Activated naive CD8-positive, alpha-beta T cell treated with anti-CD3 and anti-CD28 coated beads, Interleukin-2, amount 50 U/mL, for 24 hours (primary cell): ENCODE measurements around the gene RBFOX2.

Experiments used
- ATAC-seq: fragments of 150-1000 bp; cut with Tn5 transposase; one replicate; pipeline ENCODE4 v1.10.0; 2021
- DNase-seq: peaks from one replicate; pipeline ENCODE4 v3.0.0; 2021
- H3K27ac Mint-ChIP-seq: one replicate; pipeline ENCODE4 v1.8.0; 2021; ENCODE audit warnings: mild to moderate bottlenecking, mixed read lengths
- H3K27me3 Mint-ChIP-seq: one replicate; pipeline ENCODE4 v1.8.0; 2021; ENCODE audit warnings: mixed read lengths
- H3K36me3 Mint-ChIP-seq: one replicate; pipeline ENCODE4 v1.8.0; 2021; ENCODE audit warnings: low read depth, mixed read lengths
- H3K4me1 Mint-ChIP-seq: one replicate; pipeline ENCODE4 v1.8.0; 2021; ENCODE audit warnings: mixed read lengths
- H3K4me3 Mint-ChIP-seq: one replicate; pipeline ENCODE4 v1.8.0; 2021; ENCODE audit warnings: mild to moderate bottlenecking, moderate library complexity, mixed read lengths
- H3K9me3 Mint-ChIP-seq: one replicate; pipeline ENCODE4 v1.8.0; 2021; ENCODE audit warnings: mixed read lengths

The RBFOX2 gene

DNA sequence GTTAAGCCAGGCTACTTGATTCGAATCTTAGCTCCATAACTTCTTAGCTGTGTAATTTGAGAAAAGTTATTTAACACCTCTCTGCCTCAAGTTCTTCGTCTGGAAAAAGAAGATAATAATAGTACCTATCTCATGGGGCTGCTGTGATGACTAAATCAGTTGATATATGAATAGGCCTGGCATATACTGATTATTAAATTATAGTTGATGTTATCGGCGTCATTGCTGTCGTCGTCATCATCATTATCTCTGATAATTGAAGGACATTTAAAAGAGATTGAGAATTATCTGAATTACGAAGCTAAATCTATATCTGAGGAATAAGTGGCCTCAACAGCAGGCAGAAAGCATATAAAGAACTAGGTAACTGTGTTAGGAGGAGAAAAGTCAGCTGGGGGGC is 165.9 kb downstream of the RBFOX2 start:
- Mint-ChIP-seq H3K9me3 (no peaks in the 10 kb centered on the region), H3K27ac (no peak overlapping the region), H3K36me3 (no peaks in the 10 kb centered on the region), H3K27me3 (no peaks in the 10 kb centered on the region), H3K4me1 (no peaks in the 10 kb centered on the region), H3K4me3 (no peak overlapping the region)
- DNase-seq (no peak), ATAC-seq (no peak)

DNA sequence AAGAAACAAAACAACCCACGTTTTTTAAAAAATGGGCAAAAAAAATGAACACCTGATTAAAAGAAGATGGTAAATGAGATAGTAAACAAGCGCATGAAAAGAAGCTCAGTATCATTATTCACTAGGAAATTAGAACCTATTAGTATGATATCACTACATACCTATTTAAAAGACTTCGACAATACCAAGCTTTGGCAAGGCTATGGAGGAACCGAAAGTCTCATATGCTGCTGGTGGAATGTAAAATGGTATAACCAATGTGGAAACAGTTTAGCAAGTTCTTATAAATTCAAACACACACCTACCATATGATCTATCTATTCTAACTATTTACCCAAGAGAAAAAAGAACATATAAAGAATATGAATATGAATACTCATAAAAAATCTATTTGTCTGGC is 167.2 kb downstream of the RBFOX2 start:
- Mint-ChIP-seq H3K36me3 (no peaks in the 10 kb centered on the region), H3K4me3 (no peak overlapping the region), H3K4me1 (no peaks in the 10 kb centered on the region), H3K27me3 (no peaks in the 10 kb centered on the region), H3K9me3 (no peaks in the 10 kb centered on the region), H3K27ac (no peak overlapping the region)
- DNase-seq: no peak
- ATAC-seq: no peak

DNA sequence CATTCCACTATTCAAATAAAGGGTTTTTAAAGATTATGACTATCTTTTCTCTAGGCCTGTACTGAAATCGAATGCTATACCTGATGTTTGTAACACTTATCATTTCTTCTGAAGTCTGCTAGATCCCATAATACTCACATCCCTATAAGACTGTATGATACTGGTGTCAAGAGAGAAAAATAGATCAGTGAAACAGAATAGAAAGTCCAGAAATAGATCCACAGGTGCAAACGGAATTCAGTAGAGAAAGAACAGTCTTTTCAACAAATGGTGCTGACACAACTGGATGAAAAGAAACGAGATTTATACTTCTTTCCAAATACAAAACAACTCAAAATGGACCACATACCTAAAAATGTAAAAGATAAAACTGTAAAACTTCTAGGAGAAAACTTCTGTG is 167.8 kb downstream of the RBFOX2 start:
- Mint-ChIP-seq H3K4me3 (no peak overlapping the region), H3K36me3 (no peaks in the 10 kb centered on the region), H3K27ac (no peak overlapping the region), H3K4me1 (no peaks in the 10 kb centered on the region), H3K9me3 (no peaks in the 10 kb centered on the region), H3K27me3 (no peaks in the 10 kb centered on the region)
- ATAC-seq (no peak), DNase-seq (no peak)

DNA sequence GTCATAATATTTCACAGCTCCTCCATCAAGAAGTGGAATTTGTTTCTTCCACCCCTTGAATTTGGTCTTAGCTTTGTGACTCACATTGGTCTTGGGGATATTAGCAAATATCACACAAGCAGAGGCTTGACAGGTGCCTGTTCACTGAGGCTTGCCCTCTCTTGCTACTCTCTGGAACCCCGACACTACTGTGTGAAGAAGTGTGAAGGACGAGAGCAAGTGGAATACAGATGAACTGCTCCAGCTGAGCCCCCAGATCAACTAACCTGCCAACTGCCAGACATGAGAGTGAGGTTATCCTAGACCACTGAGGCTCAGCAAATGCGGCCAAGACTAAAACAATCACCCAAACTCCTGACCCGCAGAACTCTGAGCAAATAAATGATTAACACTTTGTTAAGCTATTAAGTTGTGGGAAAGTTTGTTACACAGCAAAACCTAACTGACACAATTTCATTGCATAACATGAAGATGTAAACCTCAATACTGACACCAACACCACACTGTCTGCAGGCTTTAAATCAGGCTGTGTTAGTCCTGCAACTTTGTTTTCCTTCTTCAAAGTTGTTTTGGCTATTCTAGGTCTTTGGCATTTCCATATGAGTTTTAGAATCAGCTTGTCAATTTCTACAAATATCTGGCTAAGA is 168.4 kb downstream of the RBFOX2 start:
- DNase-seq (no peak), ATAC-seq (no peak)
- Mint-ChIP-seq H3K36me3 (no peaks in the 10 kb centered on the region), H3K4me3 (no peak overlapping the region), H3K9me3 (no peaks in the 10 kb centered on the region), H3K27ac (no peak overlapping the region), H3K4me1 (no peaks in the 10 kb centered on the region), H3K27me3 (no peaks in the 10 kb centered on the region)

DNA sequence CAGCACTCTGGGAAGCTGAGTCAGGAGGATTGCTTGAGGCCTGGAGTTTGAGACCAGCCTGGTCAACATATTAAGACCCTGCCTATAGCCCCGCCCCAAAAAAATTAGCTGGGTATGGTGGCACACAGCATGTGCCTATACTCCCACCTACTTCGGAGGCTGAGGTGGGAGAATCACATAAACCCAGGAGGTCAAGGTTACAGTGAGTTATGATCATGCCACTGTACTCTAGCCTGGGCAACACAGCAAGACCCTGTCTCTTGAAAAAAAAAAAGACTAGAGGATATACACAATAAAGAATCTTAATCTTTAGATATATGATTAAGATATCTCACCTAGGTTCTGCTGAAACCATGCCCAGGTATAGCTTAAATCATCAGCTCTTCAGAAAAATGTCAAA is 174.3 kb downstream of the RBFOX2 start:
- H3K36me3 Mint-ChIP-seq: no peaks in the 10 kb centered on the region
- H3K4me3 Mint-ChIP-seq: no peak overlapping the region
- H3K27ac Mint-ChIP-seq: no peak overlapping the region
- no peaks in the 10 kb centered on the region for H3K4me1 Mint-ChIP-seq
- ATAC-seq (no peak), DNase-seq (no peak)
- no peaks in the 10 kb centered on the region for H3K27me3 Mint-ChIP-seq
- no peaks in the 10 kb centered on the region for H3K9me3 Mint-ChIP-seq

DNA sequence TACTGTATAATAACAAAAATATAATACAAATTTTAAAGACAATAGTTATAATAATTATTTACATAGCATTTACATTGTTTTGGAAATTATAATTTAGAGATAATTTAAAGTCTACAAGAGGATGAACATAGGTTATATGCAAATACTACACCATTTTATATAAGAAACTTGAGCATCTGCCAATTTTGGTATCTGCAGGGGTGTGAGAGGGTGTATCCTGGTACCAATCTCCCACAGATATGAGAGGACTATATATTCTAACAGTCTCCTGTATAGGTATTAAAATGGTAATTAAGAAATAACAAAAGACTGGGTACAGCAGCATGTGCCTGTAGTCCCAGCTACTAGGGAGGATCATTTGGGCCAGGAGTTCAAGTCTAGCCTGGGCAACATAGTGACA is 176.5 kb downstream of the RBFOX2 start:
- no peaks in the 10 kb centered on the region for H3K4me1 Mint-ChIP-seq
- no peaks in the 10 kb centered on the region for H3K9me3 Mint-ChIP-seq
- DNase-seq (no peak), ATAC-seq (no peak)
- H3K4me3 Mint-ChIP-seq: no peak overlapping the region
- no peak overlapping the region for H3K27ac Mint-ChIP-seq
- no peaks in the 10 kb centered on the region for H3K36me3 Mint-ChIP-seq
- H3K27me3 Mint-ChIP-seq: no peaks in the 10 kb centered on the region

DNA sequence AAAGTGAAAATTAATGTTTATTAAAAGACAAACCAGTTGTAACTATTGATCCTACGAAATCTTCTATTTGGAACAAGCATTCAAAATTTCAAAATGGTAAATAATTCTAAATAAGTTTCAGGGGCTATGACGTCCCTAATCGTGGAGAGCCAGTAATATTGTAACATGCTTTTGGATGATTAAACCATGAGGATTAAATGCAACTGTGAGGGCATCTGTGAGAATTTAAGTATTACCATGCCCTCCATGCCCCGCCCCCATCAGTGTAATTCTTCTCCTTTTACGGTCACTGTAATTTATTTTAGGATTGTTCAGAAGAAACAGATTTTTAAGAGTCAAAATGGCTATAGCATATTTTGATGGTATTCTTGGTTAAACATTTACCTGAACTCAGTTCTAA is 177.8 kb downstream of the RBFOX2 start:
- H3K4me3 Mint-ChIP-seq: no peak overlapping the region
- no peak for DNase-seq
- H3K27me3 Mint-ChIP-seq: no peaks in the 10 kb centered on the region
- ATAC-seq: no peak
- no peaks in the 10 kb centered on the region for H3K36me3 Mint-ChIP-seq
- H3K27ac Mint-ChIP-seq: no peak overlapping the region
- no peaks in the 10 kb centered on the region for H3K9me3 Mint-ChIP-seq
- no peaks in the 10 kb centered on the region for H3K4me1 Mint-ChIP-seq

DNA sequence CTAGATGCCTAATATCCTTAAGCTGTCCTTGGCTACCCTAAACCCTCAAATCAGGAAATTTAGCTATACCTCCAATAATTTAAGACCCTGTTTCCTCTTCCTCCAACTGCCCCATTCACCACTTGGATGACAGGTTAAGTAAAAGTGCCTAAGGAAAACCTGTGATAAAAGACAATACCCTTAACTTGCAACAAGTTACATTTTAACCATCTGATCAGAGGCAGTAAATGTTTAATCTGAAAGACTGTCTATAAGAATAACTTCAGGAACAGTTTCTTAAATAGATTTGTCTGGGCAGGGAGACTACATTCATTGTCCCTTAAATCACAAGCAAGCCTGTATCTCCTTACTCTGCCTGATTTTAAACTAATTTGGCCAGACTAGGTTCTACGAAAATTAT is 181.8 kb downstream of the RBFOX2 start:
- H3K9me3 Mint-ChIP-seq: no peaks in the 10 kb centered on the region
- DNase-seq: no peak
- H3K4me1 Mint-ChIP-seq: peaks cover 1% of the 10 kb centered on the region
- no peak overlapping the region for H3K27ac Mint-ChIP-seq
- H3K27me3 Mint-ChIP-seq: peaks cover 2% of the 10 kb centered on the region
- no peak for ATAC-seq
- H3K36me3 Mint-ChIP-seq: no peaks in the 10 kb centered on the region
- H3K4me3 Mint-ChIP-seq: no peak overlapping the region

DNA sequence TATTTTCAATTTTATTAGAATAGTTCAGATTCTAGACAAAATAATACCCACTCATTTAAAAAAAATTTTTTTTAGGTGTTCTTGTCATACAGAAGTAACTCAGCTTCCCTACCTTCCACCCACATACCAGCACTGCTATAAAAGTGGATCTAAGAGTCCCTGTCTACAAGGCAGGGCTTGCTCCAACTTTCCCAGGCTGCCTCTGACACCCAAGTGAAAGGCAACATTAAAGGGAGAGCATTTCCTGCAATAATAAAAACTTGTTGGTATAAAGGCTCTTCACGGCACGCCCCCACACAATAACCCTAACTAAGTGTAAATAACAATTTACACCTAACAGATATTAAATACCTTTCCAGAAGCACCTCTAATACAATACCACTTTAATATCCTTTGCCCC is 183.7 kb downstream of the RBFOX2 start:
- no peaks in the 10 kb centered on the region for H3K9me3 Mint-ChIP-seq
- no peak for DNase-seq
- H3K27ac Mint-ChIP-seq: no peak overlapping the region
- H3K27me3 Mint-ChIP-seq: peaks cover 5% of the 10 kb centered on the region
- peaks cover 2% of the 10 kb centered on the region for H3K4me1 Mint-ChIP-seq
- no peaks in the 10 kb centered on the region for H3K36me3 Mint-ChIP-seq
- no peak overlapping the region for H3K4me3 Mint-ChIP-seq
- ATAC-seq: no peak

DNA sequence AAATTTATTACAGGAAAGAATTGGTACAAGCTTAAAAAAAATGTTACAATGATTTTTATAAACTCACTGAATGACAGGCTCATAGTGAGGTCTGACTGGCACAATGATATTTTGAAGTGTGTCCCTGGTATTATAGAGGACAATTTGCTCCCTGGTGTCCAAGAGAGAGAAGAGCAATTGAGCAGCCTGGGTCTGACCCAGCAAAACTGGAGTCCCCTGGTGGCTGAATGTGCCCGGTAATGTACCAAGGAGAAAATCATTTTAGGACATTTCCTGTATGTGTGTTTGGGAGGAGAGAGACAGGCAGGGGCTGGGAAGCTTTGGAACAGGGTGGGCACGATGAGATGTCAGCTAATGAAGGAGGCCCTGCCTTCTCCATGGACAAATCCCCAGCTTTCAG is 185.7 kb downstream of the RBFOX2 start:
- ATAC-seq (no peak), DNase-seq (no peak)
- Mint-ChIP-seq H3K27ac (no peak overlapping the region), H3K4me1 (peaks cover 4% of the 10 kb centered on the region), H3K4me3 (no peak overlapping the region), H3K36me3 (no peaks in the 10 kb centered on the region), H3K27me3 (peaks cover 18% of the 10 kb centered on the region), H3K9me3 (no peaks in the 10 kb centered on the region)

DNA sequence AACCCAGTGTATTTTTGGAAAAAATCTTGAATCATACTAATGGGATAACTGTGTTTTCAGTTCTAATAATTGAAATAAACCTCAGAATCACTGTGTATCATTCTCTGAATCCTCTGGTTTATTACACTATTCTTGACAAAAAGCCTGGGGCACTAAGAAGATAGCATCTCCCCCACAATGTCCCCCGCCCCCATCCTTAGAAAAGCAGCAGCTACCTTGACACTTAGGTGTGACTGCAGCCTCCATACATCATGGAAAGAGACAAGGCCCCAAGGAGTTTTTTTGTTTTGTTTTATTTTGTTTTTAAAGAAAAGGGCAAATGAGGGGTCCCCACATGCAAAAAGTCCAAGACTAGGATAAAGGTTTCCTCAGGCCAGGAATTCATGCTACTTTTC is 186.1 kb downstream of the RBFOX2 start:
- Mint-ChIP-seq H3K4me1 (peaks cover 4% of the 10 kb centered on the region), H3K9me3 (no peaks in the 10 kb centered on the region), H3K4me3 (no peak overlapping the region), H3K36me3 (no peaks in the 10 kb centered on the region), H3K27ac (no peak overlapping the region), H3K27me3 (peaks cover 20% of the 10 kb centered on the region)
- ATAC-seq (no peak), DNase-seq (no peak)

DNA sequence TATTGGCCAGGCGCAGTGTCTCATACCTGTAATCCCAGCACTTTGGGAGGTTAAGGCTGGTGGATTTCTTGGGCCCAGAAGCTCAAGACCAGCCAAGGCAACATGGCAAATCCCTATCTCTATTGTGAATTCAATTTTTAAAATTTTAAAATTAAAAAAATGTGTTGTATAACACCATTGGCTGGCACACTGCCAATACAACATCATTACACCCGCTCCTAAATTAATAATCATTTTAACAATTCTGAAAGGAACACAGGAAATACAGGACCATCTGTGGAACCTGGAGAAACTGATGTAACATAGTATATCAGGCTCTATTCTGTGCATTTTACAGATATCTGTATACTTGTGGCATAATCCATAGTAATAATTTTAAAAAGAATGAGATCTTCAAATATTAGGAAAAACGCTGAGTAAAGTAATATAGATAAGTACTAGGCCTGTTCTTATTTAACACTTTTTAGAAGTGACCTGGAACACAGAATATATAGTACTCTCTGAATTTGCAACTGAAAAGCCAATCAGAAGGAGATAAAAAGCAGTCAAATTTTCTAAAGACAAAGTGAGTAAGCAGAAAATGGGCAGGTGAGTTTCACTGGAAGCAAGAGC is 186.6 kb downstream of the RBFOX2 start:
- ATAC-seq (no peak), DNase-seq (no peak)
- no peak overlapping the region for H3K4me3 Mint-ChIP-seq
- H3K4me1 Mint-ChIP-seq: peaks cover 4% of the 10 kb centered on the region
- no peaks in the 10 kb centered on the region for H3K36me3 Mint-ChIP-seq
- H3K9me3 Mint-ChIP-seq: no peaks in the 10 kb centered on the region
- H3K27me3 Mint-ChIP-seq: peaks cover 20% of the 10 kb centered on the region
- H3K27ac Mint-ChIP-seq: no peak overlapping the region

DNA sequence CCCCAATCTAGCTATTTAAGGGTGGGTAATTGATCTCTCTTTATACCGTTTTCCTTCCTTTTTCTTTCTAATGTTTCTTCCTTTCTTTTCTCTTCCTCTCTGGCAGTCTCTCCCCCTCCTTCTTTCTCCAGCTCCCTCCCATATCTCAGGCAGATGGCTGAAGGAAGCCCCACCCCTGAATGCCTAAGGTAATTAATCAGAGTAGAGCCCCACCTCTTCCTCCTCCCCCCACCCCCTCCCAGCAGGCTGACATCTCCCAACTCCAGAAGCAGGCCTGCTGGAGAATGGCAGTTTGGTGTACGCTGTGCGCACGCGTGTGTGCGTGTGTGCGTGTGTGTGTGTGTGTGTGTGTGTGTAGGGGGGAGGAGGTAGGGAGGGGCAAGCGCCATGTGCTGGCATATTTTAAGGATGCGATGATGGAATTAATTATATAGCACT is 188.3 kb downstream of the RBFOX2 start:
- ATAC-seq (peak; percentile 36), DNase-seq (peak; percentile 10)
- peaks cover 20% of the 10 kb centered on the region for H3K27me3 Mint-ChIP-seq

DNA sequence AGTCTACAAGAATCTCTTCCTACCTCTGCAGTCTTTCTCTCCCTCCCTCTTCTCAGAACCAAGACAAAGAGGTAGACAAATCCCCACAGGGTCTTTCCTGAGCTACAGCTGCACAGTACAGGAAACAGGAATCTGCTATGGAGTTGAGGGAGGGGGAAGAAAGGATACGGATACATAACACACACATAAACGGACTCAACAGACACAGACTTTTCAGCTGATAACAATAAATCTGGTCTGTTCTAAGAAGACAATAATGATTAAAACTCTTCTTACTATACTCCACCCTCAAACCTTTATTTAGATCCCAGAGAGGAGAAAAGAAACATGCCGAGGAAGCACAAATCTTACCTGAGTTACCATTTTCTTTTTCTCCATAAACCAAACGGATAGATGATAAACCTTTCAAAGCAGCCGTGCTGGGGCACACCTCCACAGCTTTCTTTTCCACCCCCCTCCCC is 188.8 kb downstream of the RBFOX2 start:
- Mint-ChIP-seq H3K36me3 (no peaks in the 10 kb centered on the region), H3K4me1 (peaks cover 21% of the 10 kb centered on the region), H3K27me3 (peaks cover 20% of the 10 kb centered on the region), H3K4me3 (no peak overlapping the region), H3K9me3 (no peaks in the 10 kb centered on the region), H3K27ac (no peak overlapping the region)
- DNase-seq (no peak), ATAC-seq (no peak)

More for the DNA sequence above, 188.3 kb downstream of the RBFOX2 start:
- H3K4me1 Mint-ChIP-seq: peaks cover 17% of the 10 kb centered on the region
- H3K4me3 Mint-ChIP-seq: no peak overlapping the region
- no peak overlapping the region for H3K27ac Mint-ChIP-seq
- no peaks in the 10 kb centered on the region for H3K36me3 Mint-ChIP-seq
- no peaks in the 10 kb centered on the region for H3K9me3 Mint-ChIP-seq

DNA sequence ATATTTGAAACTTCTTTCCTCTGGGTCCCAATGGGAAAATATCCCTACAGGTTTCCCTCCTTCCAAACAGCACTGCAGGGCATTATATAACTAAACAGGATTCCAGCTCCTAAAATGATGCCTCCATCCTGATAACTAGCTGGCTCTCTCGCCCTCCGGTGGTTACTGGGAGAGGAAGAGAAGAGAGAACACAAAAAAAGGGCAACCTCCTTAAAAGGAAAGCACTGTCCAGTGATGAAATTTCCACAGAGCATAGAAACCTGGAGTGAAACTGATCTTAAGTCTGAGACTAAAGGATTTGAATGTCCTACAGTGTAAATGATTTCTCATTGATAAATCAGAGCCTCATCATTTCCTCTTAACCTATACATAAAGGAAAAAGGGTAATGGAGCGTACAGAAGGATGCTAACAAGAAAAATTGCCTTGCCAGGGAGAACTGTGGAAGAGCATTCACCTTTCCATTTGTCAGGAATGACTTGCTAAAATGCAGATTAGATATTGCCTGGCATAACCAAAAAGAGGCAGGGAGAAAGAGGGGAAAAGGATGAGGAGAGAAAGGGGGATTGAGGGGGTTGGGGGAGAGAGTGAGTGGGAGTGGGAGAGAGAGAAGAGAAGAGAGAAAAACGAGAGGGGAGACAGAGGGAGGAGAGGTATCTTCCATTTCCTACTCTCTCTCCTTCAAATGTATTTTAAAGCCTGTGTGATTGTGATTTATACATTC is 189.6 kb downstream of the RBFOX2 start:
- Mint-ChIP-seq H3K4me3 (no peak overlapping the region), H3K9me3 (no peaks in the 10 kb centered on the region), H3K27ac (no peak overlapping the region), H3K27me3 (peaks cover 20% of the 10 kb centered on the region), H3K36me3 (no peaks in the 10 kb centered on the region), H3K4me1 (peaks cover 22% of the 10 kb centered on the region)
- ATAC-seq (no peak), DNase-seq (no peak)
